Stimulated activated CD8-positive, alpha-beta memory T cell treated with anti-CD3 and anti-CD28 coated beads, Interleukin-7, amount 100 ng/mL, for 24 hours (primary cell): ENCODE measurements around the gene NOC2L.
A peak's percentile ranks its signal among the peaks of the same experiment; 100 is the strongest.
"Not testable (repeated sequence)": the region's sequence is repeated elsewhere in the genome, so short reads cannot be mapped to it uniquely, and the experiment has no call there.

Experiments
- DNase-seq: peaks from one replicate; pipeline ENCODE4 v3.0.0-alpha.2; 2020; ENCODE audit warnings: low read depth

Gene NOC2L

GRCh38 chr1:962381-963300 is 3.6 kb upstream of the NOC2L start:
- DNase-seq: no peak

GRCh38 chr1:961132-961669 is 2.1 kb upstream of the NOC2L start:
- no peak for DNase-seq

DNA sequence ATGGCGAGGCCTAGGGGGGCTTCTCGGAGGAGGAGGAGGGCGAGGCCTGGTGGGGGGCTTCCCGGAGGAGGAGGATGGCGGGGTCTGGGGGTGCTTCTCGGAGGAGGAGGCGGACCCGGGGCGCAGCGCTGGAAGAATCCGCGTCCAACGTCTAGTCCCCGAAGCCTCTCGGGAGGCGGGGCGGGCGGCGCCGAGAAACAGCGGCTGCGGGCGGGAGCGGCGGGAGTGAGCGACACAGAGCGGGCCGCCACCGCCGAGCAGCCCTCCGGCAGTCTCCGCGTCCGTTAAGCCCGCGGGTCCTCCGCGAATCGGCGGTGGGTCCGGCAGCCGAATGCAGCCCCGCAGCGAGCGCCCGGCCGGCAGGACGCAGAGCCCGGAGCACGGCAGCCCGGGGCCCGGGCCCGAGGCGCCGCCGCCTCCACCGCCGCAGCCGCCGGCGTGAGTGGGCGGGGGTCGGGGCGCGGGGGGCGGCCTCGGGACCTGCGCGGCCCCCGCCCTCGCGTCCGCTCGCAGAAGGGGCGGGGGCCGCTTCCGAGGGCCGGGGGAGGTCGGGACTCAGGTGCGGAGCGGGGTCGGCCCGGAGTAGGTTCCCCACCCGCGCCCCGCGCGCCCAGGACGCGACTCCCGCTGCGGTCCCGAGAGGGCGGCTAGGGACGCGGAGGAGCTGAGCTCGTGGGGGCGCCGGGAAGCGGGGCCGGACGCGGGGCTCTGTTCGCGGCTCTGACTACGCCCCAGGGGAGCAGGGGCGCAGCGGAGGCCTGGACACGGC is 1.5 kb upstream of the NOC2L start, which contains the start of gene KLHL17:
KLHL17 (plus strand) TSS at position 222 of the 769 bp plus-strand sequence; CDS start at position 332, 110 bp downstream.
- DNase-seq: peak; percentile 50

GRCh38 chr1:959731-960362 is 791 bp upstream of the NOC2L start:
- no peak for DNase-seq

DNA sequence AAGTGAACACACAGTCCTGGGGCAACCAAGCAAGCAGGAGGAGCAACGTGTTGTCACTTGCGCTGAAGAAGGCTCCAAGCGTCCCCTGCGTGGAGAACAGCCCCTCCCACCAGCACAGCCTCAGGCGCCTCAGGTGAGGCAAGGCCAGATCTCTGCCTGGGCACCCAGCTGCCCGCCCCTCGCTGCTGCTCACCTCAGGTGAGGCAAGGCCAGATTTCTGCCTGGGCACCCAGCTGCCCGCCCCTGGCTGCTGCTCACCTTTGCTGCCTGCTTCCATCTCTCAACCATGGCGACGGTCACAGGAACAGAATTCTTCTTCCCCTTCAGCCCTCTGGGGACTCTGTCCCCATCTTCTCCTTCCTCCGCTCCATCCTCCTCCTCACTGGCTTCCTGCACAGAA is 2.4 kb downstream of the NOC2L start:
- no peak for DNase-seq

DNA sequence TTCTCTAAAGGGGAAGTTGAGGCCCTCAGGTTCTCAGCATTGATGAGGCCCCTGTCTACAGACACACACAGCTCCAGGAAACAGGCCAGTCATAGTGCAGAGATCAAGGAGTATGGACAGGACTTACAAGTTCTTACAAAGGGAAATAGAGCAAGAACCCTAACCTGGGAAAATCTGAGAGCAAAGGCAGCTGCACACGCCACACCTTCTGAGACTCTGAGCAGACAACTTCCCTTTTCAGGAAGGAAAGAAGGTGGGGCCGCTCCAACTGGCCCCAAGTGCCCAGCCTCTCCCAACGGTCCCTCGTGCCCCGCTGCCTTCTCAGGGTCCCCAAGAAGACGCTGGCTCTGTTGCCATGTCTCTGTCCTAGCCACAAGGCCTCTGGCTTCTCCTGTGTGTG is 3.6 kb downstream of the NOC2L start:
- no peak for DNase-seq

DNA sequence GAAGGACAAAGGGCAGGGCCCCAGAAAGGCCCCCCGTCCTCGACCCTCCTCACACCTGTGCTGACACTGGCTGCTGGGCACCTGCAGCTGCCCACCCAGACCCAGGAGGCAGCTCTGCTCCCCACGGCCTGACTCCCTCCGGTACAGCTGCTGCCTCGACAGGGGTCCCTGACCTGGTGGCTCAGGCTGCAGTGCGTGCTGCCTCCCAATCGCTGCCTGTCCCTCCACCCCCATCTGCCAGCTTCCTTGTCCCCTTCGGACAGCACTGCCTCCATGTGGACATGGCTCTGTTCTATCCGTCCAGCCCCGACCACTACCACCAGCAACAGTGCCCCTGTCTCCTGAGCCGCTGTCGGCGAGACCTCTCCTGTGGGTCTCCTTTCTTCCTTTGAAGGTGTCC is 4.1 kb downstream of the NOC2L start:
- DNase-seq: no peak

DNA sequence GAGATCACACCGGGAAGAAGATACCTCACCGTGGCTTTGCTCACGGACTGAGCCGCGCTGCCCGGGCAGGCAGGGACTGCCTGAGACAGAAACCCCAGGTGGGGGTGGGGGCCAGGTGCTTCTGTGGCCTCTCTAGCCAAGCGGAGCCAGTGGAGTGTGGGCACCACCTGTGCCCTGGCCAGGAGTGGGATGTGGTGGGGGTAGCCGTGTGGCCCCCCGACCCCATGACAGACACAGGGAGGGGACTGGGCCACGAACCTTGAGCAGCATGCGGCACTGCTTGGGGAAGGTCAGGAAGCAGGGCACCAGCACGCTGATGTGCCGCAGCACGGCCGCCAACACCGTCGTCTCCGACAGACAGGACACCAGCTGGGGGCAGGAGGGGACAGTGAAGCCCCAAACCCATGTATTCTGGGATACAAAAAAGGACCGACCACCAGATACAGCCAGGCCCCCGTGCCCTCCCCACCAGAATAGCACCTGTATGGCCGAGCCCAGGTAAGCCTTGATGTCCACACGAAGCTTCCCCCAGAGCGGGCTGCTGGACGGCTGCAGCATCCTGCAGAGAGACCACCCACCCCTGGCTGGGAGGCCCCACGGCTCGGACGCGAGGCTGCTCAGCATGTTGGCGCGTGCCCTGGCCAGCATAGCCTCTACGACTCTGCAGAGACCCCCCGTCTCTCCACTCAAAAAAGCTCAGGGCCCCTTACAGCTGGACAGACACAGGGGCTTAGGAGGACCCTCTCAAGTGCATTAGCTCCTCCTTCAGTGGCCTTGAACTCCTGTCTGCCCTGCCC is 5.3 kb downstream of the NOC2L start:
- DNase-seq: no peak

DNA sequence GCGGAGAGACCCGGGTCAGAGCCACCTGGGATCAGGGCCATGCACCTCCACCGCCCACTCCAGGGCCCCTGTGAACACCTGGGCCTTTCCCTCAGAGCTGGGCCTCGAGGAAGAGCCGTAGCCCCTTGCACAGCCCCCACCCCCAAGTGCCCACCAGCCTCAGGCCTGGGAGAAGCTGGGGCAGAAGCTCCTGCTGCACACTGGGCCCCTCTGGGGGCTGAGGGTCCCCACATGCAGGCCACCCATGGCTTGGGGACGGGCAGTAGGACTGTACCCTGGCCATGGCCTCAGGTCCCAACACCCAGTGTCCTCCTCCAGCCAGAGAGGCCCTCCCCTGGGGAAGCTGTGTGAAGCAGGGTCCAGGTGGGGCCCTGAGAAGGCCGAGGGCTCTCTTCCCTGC is 6.5 kb downstream of the NOC2L start:
- no peak for DNase-seq

- DNase-seq: no peak
Observed at GRCh38 chr1:952201-952600, 6.9 kb downstream of the NOC2L start.

DNA sequence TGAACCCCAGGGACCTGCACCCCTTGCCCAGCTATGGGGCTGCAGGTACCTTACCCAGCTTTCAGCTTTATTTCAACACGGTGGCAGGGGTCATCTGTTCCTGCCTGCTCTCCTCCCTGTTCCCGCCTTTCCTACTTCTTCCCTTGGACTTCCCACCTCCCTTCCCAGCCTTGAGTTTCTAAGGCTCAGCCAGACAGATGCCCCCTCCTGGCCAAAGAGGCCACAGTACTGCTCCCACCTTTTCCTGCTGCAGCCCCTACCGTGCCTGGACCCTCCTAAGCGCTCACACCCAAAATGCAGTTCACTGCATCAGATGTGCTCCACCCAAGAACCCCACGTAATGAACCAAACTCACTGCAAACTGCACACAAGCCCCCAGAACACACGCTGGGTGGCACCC is 7.7 kb downstream of the NOC2L start:
- DNase-seq: no peak

DNA sequence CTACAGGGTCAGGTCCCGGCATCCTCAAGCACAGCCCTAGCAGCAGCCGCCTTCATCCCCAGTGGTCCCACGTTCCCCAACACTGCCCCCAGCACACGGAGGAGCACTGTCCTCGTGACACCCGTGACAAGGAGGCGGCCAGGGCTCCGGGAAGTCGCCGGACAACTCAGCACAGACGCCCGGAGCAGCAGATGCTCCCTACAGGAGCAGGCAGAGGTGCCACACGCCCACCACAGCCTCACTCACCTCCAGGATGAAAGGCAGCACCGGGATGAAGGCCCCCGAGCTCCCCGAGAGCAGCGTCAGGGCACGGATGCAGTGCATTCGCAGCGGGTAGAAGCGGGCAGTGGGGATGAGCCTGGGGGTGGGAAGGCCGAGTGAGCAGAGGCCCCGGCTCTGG is 8.2 kb downstream of the NOC2L start:
- no peak for DNase-seq

GRCh38 chr1:950268-950667 is 8.8 kb downstream of the NOC2L start:
- no peak for DNase-seq

- DNase-seq: no peak
Observed at GRCh38 chr1:947958-948357, 11.1 kb downstream of the NOC2L start.

DNA sequence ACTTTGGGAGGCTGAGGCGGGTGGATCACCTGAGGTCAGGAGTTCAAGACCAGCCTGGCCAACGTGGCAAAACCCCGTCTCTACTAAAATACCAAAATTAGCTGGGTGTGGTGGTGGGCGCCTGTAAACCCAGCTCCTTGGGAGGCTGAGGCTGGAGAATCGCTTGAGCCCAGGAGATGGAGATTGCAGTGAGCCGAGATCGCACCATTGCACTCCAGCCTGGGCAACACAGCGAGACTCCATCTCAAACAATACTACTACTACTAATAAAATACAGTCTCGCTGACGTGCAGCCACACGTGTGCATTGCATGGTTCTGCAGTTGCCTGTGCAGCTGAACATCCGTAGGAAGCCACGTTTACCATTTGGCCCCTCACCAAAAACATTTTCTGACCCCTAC is 12.2 kb downstream of the NOC2L start:
- DNase-seq: not testable (repeated sequence)

- DNase-seq: no peak
Observed at GRCh38 chr1:945688-946556, 13.1 kb downstream of the NOC2L start.

DNA sequence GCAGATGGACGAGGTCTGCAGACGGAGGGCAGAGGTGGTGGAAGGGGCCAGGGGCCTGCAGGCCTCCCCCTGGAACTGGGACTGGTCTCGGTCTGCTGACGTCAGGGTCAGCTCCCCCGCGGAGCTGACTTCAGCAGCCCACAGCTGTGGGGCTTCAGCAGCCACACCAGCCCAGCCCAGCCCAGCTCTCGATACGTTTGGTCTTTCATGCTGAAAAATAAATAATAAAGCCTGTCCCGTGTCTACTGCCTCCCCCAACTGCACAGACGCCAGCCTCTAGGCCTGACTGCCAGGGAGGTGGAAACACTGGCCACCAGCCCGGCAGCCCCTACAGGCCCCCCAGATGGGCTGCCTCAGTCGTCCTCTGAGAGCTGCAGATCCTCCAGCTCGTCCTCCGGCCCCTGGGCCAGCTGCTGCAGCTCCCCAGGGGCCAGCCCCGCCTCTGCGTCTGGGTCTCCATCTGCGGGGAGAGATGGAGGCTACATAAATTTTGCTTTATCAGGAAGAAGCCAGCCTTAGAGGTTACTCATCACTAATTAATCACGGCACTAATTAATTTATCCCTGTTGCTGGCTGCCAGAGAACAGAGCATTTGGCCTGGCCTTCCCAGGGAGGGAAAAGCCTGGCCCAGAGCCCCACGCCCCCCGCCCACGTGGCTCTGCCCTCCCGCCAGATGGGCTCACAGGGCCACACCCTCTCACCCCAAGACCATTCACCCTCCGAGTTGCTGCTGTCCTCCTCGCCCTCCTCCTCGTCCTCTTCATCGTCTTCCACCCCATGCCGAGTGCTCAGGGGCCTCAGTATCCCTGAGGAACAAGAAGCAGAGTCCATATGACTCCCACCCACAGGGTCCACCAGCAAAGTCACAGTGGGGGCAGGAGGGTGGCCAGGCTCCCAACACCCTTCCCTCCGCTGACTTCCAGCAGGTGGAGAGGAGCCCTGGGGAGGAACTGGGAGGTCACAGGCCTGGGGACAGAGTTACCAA is 14.4 kb downstream of the NOC2L start:
- no peak for DNase-seq

DNA sequence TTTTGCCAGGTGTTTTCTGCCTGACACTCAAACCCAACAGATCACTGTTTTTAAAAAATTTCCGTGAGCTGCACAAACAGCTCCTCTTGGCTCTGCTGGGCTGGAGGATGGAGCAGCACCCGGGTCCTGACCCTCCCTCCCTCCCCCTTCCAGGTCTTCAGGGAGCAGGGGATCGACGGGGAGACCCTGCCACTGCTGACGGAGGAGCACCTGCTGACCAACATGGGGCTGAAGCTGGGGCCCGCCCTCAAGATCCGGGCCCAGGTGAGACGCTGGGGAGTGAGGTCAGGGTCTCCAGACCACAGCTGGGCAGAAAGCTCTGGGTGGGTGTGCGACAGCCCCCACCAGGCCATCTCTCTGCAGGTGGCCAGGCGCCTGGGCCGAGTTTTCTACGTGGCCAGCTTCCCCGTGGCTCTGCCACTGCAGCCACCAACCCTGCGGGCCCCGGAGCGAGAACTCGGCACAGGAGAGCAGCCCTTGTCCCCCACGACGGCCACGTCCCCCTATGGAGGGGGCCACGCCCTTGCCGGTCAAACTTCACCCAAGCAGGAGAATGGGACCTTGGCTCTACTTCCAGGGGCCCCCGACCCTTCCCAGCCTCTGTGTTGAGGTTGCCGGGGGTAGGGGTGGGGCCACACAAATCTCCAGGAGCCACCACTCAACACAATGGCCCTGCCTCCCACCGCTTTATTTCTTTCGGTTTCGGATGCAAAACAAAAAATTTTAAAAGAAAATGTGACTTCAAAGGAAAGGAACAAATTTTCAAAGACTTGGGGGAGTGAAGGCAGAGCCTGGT is 15.3 kb downstream of the NOC2L start:
- no peak for DNase-seq
